ENCODE measurements around the gene BABAM2.
A peak's percentile ranks its signal among the peaks of the same experiment; 100 is the strongest.

The BABAM2 gene

DNA sequence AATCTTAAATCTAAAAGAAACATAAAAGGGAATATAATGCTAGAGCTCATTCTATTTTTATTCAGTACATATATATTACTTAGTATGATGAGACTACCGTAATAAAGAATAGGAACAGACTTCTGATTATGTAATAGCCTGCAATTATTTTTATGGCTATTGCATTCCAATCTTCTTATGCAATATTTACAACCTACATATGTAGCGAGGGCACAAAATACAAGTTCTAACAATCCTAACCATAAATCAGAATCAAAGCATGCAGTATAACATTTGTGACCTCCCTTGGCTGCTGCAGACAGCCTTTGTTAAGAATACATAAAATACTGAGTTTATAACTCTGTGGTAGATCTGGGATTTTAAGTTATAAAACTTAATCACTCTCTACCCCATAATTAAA is 177.6 kb downstream of the BABAM2 start:
- DNase-seq (ENCODE audit: extremely low spot score): peak; percentile 14
- TF ChIP-seq ZNF384 (IDR thresholded peaks at IDR 0.05) (no peak), TARDBP (IDR thresholded peaks at IDR 0.05) (no peak), CTBP1 (IDR thresholded peaks at IDR 0.05; ENCODE audit: borderline replicate concordance) (peak; percentile 47; the same call in 1 of the 2 replicates), NFRKB (IDR thresholded peaks at IDR 0.05) (no peak), PKNOX1 (IDR thresholded peaks at IDR 0.05) (peak; percentile 78), L3MBTL2 (conservative IDR thresholded peaks at IDR 0.05) (no peak), FOXA1 (IDR thresholded peaks at IDR 0.05) (no peak), LEF1 (IDR thresholded peaks at IDR 0.05; ENCODE audit: borderline replicate concordance) (no peak), SP1 (IDR thresholded peaks at IDR 0.05) (no peak), FOXM1 (IDR thresholded peaks at IDR 0.05; ENCODE audit: borderline replicate concordance) (no peak), FOXK2 (IDR thresholded peaks at IDR 0.05) (no peak), SUZ12 (IDR thresholded peaks at IDR 0.05) (no peak)

DNA sequence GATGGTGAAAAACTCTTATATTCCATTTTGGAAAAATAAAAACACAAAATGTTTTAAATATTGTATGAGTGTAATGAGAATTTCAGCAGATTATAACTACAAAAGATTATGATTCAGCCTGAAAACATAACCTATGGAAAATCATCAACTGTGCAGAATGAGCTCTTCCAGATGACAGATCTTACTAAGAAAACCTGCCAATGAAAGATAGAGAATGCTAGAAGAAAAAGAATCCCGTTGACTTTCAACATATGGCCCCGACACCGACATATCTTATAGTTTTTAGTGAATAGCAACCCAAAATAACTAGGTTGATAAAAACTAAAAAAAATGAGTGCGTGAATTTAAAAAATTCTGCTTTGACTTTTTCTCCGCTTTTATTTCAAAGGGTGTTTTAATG is 178.0 kb downstream of the BABAM2 start:
- POLR2A ChIA-PET: no interaction called here
- CTCF ChIA-PET: no interaction called here
- DNase-seq (ENCODE audit: extremely low spot score): no peak
- TF ChIP-seq NFRKB (IDR thresholded peaks at IDR 0.05) (no peak), LEF1 (IDR thresholded peaks at IDR 0.05; ENCODE audit: borderline replicate concordance) (no peak), TARDBP (IDR thresholded peaks at IDR 0.05) (no peak), FOXA1 (IDR thresholded peaks at IDR 0.05) (no peak), SUZ12 (IDR thresholded peaks at IDR 0.05) (no peak), FOXK2 (IDR thresholded peaks at IDR 0.05) (no peak), PKNOX1 (IDR thresholded peaks at IDR 0.05) (no peak), BHLHE40 (IDR thresholded peaks at IDR 0.05; ENCODE audit: borderline replicate concordance) (no peak), ZNF384 (IDR thresholded peaks at IDR 0.05) (no peak)

More for the DNA sequence above, 177.6 kb downstream of the BABAM2 start:
- CTCF ChIA-PET: no interaction called here
- POLR2A ChIA-PET: no interaction called here

DNA sequence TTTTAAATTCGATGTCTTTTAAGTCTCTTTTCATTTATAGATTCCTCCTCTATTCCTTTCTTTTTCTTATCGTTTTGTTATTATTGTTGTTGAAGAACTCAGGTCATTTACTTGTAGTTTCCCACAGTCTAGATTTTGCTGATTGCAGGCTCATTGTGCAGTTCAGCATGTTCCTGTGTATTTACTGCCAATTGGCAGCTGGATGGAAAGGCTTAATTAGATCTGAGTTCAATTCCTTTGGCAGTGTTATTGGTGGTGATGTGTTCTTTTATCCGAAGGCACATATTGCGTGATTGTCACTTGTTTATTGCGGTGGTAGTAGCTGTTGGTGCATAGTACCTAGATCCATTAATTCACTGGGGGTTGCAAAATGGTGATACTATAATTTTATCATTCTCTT is 180.7 kb downstream of the BABAM2 start:
- ChIA-PET CTCF (no interaction called here), POLR2A (no interaction called here)
- TF ChIP-seq ZNF384 (IDR thresholded peaks at IDR 0.05): no peak
- TF ChIP-seq HDGF (IDR thresholded peaks at IDR 0.05; ENCODE audit: borderline replicate concordance): no peak
- no peak for DNase-seq (ENCODE audit: extremely low spot score)

DNA sequence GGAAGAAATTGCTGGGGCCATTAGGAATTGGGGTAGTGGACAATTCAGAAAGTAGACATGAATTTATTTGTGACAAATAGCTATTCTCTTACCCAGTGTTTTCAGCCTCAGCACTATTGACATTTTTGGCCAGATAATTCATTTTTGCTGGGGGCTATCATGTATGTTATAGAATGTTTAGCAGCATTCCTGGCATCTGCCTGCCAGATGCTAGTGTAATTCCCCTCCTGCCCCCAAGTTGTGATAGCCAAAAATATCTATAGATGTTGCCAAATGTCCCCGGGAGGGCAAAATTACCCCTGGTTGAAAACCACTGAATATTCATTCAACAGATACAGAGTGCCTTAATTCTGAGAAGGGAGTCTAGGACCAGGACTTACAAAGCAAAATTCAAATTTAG is 183.6 kb downstream of the BABAM2 start:
- ChIA-PET POLR2A (no interaction called here), CTCF (no interaction called here)
- no peak for DNase-seq (ENCODE audit: extremely low spot score)
- no peak for TF ChIP-seq L3MBTL2 (conservative IDR thresholded peaks at IDR 0.05)
- no peak for TF ChIP-seq TARDBP (IDR thresholded peaks at IDR 0.05)
- TF ChIP-seq HDGF (IDR thresholded peaks at IDR 0.05; ENCODE audit: borderline replicate concordance): no peak
- TF ChIP-seq BHLHE40 (IDR thresholded peaks at IDR 0.05; ENCODE audit: borderline replicate concordance): no peak
- TF ChIP-seq SUZ12 (IDR thresholded peaks at IDR 0.05): no peak
- no peak for TF ChIP-seq SP1 (IDR thresholded peaks at IDR 0.05)
- no peak for TF ChIP-seq FOXK2 (IDR thresholded peaks at IDR 0.05)
- TF ChIP-seq PKNOX1 (IDR thresholded peaks at IDR 0.05): no peak
- no peak for TF ChIP-seq FOXM1 (IDR thresholded peaks at IDR 0.05; ENCODE audit: borderline replicate concordance)
- TF ChIP-seq ELF4 (IDR thresholded peaks at IDR 0.05): no peak
- TF ChIP-seq ZNF384 (IDR thresholded peaks at IDR 0.05): no peak
- TF ChIP-seq FOXA1 (IDR thresholded peaks at IDR 0.05): no peak
- TF ChIP-seq NFRKB (IDR thresholded peaks at IDR 0.05): no peak
- no peak for TF ChIP-seq ARNT (IDR thresholded peaks at IDR 0.05)
- no peak for TF ChIP-seq LEF1 (IDR thresholded peaks at IDR 0.05; ENCODE audit: borderline replicate concordance)
- TF ChIP-seq CTBP1 (IDR thresholded peaks at IDR 0.05; ENCODE audit: borderline replicate concordance): no peak

DNA sequence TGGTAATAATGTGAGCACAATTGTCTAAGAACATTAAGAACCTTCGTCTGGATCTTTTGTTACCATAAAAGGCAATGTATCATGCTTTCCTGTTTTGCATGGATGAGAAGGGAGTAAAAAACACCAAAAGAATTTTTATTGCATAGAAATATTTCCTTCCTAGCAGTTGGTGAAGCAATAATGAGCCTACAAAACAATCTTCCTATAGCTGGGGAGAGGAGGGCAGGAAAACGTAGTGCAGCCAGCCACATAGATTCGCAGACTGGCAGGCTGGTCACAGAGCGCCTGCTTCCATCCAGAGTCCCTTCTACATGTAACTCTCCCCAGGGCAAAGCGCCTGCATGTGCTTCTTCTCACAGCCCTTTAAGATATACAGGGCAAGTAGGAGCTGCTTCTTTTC is 190.4 kb downstream of the BABAM2 start:
- DNase-seq (ENCODE audit: extremely low spot score): no peak
- TF ChIP-seq FOXA1 (IDR thresholded peaks at IDR 0.05) (no peak), NFRKB (IDR thresholded peaks at IDR 0.05) (no peak), HDGF (IDR thresholded peaks at IDR 0.05; ENCODE audit: borderline replicate concordance) (no peak), ARNT (IDR thresholded peaks at IDR 0.05) (no peak), L3MBTL2 (conservative IDR thresholded peaks at IDR 0.05) (no peak), ZNF384 (IDR thresholded peaks at IDR 0.05) (no peak), SP1 (IDR thresholded peaks at IDR 0.05) (no peak), BHLHE40 (IDR thresholded peaks at IDR 0.05; ENCODE audit: borderline replicate concordance) (no peak), FOXM1 (IDR thresholded peaks at IDR 0.05; ENCODE audit: borderline replicate concordance) (no peak), FOXK2 (IDR thresholded peaks at IDR 0.05) (no peak), ELF4 (IDR thresholded peaks at IDR 0.05) (no peak), SUZ12 (IDR thresholded peaks at IDR 0.05) (no peak), LEF1 (IDR thresholded peaks at IDR 0.05; ENCODE audit: borderline replicate concordance) (no peak), TARDBP (IDR thresholded peaks at IDR 0.05) (no peak), PKNOX1 (IDR thresholded peaks at IDR 0.05) (no peak)
- CTCF ChIA-PET: no interaction called here
- POLR2A ChIA-PET: no interaction called here

GRCh38 chr2:28082131-28082530 is 191.6 kb downstream of the BABAM2 start:
- ChIA-PET POLR2A (no interaction called here), CTCF (no interaction called here)
- TF ChIP-seq FOXA1 (IDR thresholded peaks at IDR 0.05) (no peak), FOXK2 (IDR thresholded peaks at IDR 0.05) (no peak), BHLHE40 (IDR thresholded peaks at IDR 0.05; ENCODE audit: borderline replicate concordance) (no peak), CTBP1 (IDR thresholded peaks at IDR 0.05; ENCODE audit: borderline replicate concordance) (no peak), TARDBP (IDR thresholded peaks at IDR 0.05) (no peak), ZNF384 (IDR thresholded peaks at IDR 0.05) (no peak), ARNT (IDR thresholded peaks at IDR 0.05) (no peak), FOXM1 (IDR thresholded peaks at IDR 0.05; ENCODE audit: borderline replicate concordance) (no peak), HDGF (IDR thresholded peaks at IDR 0.05; ENCODE audit: borderline replicate concordance) (no peak), NFRKB (IDR thresholded peaks at IDR 0.05) (no peak), LEF1 (IDR thresholded peaks at IDR 0.05; ENCODE audit: borderline replicate concordance) (no peak), PKNOX1 (IDR thresholded peaks at IDR 0.05) (no peak), L3MBTL2 (conservative IDR thresholded peaks at IDR 0.05) (no peak), ELF4 (IDR thresholded peaks at IDR 0.05) (no peak), SUZ12 (IDR thresholded peaks at IDR 0.05) (no peak)
- DNase-seq (ENCODE audit: extremely low spot score): no peak

Data from HEK293T (cell line).